Stimulated activated CD4-positive, alpha-beta T cell treated with anti-CD3 and anti-CD28 coated beads, Interleukin-4, amount 100 ng/mL, for 48 hours (primary cell): ENCODE results near the gene GRB14.
"Not testable (repeated sequence)": the region's sequence is repeated elsewhere in the genome, so short reads cannot be mapped to it uniquely, and the experiment has no call there.

Experiments used
- DNase-seq, 2 donors: peaks; one replicate each; pipeline ENCODE4 v3.0.0-alpha.2; 2020; ENCODE audit warnings: low read depth in 2 of 2

The GRB14 gene

GRCh38 chr2:164620873-164621763 is at the start of gene GRB14:
TSS of gene GRB14 (minus strand) at chr2:164621482. CDS start at chr2:164621309, 173 bp downstream.
- DNase-seq = no peak

- no peak for DNase-seq
Observed at GRCh38 chr2:164669291-164669690, 48.0 kb upstream of the GRB14 start.

- no peak for DNase-seq
Observed at GRCh38 chr2:164667566-164667965, 46.3 kb upstream of the GRB14 start.

GRCh38 chr2:164664070-164664469 is 42.8 kb upstream of the GRB14 start:
- DNase-seq = no peak

- DNase-seq = no peak
Observed at GRCh38 chr2:164662868-164663631, 41.8 kb upstream of the GRB14 start.

GRCh38 chr2:164662066-164662465 is 40.8 kb upstream of the GRB14 start:
- no peak for DNase-seq

- DNase-seq = no peak
Observed at GRCh38 chr2:164661349-164661748, 40.1 kb upstream of the GRB14 start.

GRCh38 chr2:164657129-164657528 is 35.8 kb upstream of the GRB14 start:
- no peak for DNase-seq

- no peak for DNase-seq
Observed at GRCh38 chr2:164655750-164656149, 34.5 kb upstream of the GRB14 start.

- DNase-seq = no peak
Observed at GRCh38 chr2:164655336-164655735, 34.1 kb upstream of the GRB14 start.

- DNase-seq = no peak
Observed at GRCh38 chr2:164651361-164651760, 30.1 kb upstream of the GRB14 start.

GRCh38 chr2:164644036-164644700 is 22.9 kb upstream of the GRB14 start:
- no peak for DNase-seq

- DNase-seq = no peak
Observed at GRCh38 chr2:164642946-164643555, 21.8 kb upstream of the GRB14 start.

- no peak for DNase-seq
Observed at GRCh38 chr2:164642268-164642667, 21.0 kb upstream of the GRB14 start.

GRCh38 chr2:164628319-164628718 is 7.0 kb upstream of the GRB14 start:
- DNase-seq = not testable (repeated sequence)

GRCh38 chr2:164625378-164625971 is 4.2 kb upstream of the GRB14 start:
- no peak for DNase-seq

GRCh38 chr2:164624316-164624715 is 3.0 kb upstream of the GRB14 start:
- no peak for DNase-seq

- no peak for DNase-seq
Observed at GRCh38 chr2:164622338-164623106, 1.2 kb upstream of the GRB14 start.

GRCh38 chr2:164621764-164622105 is 453 bp upstream of the GRB14 start:
- no peak for DNase-seq

- no peak for DNase-seq
Observed at GRCh38 chr2:164620457-164620856, 825 bp downstream of the GRB14 start.

GRCh38 chr2:164617466-164617865 is 3.8 kb downstream of the GRB14 start:
- DNase-seq = no peak
